Fibroblast of mammary gland (primary cell): Measurements from ENCODE around the gene FGF14.

Experiments
- DNase-seq: peaks from one replicate; pipeline ENCODE4 v3.0.0-alpha.2; 2010; ENCODE audit warnings: low read depth
- H3K4me3 ChIP-seq: 2 replicates; pipeline ENCODE4 v1.5.1; 2011; ENCODE audit warnings: low read depth, mild to moderate bottlenecking, low read length, moderate library complexity; ENCODE audit not compliant: control insufficient read depth
- CTCF ChIP-seq: conservative IDR thresholded peaks from 2 replicates; pipeline ENCODE4 v1.5.1; 2011; ENCODE audit warnings: low read depth, low read length, inconsistent platforms; ENCODE audit not compliant: control insufficient read depth, insufficient read depth

FGF14 gene

DNA sequence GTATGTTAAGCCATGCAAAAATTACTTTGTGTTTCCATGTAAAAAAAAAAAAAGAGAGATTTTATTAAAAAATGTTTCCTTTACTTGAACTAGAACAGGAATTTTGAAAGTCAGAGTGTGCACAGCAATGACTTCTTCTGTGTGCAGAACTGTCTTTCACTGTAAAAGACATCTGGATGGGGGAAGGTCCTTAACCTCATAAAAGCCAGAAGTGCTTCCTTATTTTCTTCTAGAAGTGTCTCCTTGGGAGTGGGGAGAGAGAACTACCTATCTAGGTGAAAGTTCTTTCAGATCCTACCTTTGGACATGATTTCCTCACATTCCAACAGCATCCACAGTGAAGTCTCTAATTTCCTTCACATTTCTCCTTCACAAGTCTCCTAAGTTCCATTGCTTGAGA, 360.3 kb downstream of the FGF14 start:
- no peak for DNase-seq
- no peak overlapping the region for H3K4me3 ChIP-seq
- TF ChIP-seq CTCF = no peak

DNA sequence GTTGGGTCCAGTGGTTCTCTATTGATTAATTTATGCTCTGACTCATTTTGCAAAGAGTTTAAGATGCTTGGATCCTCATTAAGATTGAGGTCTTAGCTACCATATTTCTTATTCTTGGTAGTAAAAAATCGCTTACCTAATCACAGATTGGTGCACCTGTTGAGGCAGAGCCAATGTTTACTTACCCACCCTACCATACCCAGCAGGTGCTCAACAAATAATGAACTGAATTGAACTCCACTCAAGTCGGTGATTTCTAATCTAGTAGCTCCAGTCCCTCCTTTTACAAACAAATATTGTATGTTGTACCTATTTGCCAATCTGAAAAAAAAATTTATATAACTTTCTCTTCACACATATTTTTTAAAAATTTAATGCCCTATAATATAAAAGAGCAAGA, 361.0 kb downstream of the FGF14 start:
- H3K4me3 ChIP-seq = no peak overlapping the region
- DNase-seq = no peak
- TF ChIP-seq CTCF = no peak

GRCh38 chr13:102039264-102039663, 362.6 kb downstream of the FGF14 start:
- H3K4me3 ChIP-seq = no peak overlapping the region
- no peak for TF ChIP-seq CTCF

GRCh38 chr13:102038787-102039186, 363.1 kb downstream of the FGF14 start:
- H3K4me3 ChIP-seq = no peak overlapping the region
- DNase-seq = no peak
- no peak for TF ChIP-seq CTCF

More at GRCh38 chr13:102039264-102039663, 362.6 kb downstream of the FGF14 start:
- DNase-seq = no peak

GRCh38 chr13:102035969-102036368, 365.9 kb downstream of the FGF14 start:
- no peak overlapping the region for H3K4me3 ChIP-seq
- no peak for DNase-seq
- no peak for TF ChIP-seq CTCF

- TF ChIP-seq CTCF = no peak
- no peak for DNase-seq
- no peak overlapping the region for H3K4me3 ChIP-seq
Observed at GRCh38 chr13:102033857-102034331, 368.0 kb downstream of the FGF14 start.

DNA sequence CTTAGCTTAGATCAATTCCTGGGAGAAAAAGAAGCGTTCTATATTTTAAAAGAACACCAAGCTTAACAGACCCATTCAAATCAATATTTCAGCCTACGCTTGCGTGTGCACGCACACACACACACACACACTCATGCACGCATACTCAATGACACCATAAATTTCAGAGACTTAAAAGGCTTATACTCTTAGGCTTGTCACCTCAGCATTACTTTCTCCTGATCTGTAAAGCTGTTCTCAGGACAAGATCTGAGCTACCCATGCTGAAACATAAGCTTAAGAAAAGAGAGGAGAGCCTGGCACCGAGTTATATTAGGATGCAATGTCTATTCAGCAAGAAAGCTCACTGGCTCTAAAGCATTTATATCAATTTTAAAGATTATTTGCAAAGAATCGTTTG, 368.5 kb downstream of the FGF14 start:
- TF ChIP-seq CTCF = no peak
- no peak overlapping the region for H3K4me3 ChIP-seq
- DNase-seq = no peak
